Liver (tissue), 9 donors: ENCODE measurements around the gene SMARCC1. TPM values are rescaled to one million over a fixed set of nuclear protein-coding genes. Genes with fewer than 3 reads are reported as not detected.

Source experiments
- DNase-seq: peaks from one replicate; pipeline ENCODE4 v3.0.0-alpha.2; 2017; ENCODE audit warnings: low spot score
- H3K27ac ChIP-seq, 2 donors: one replicate each; pipeline ENCODE4 v1.7.0; 2013; ENCODE audit warnings: inconsistent platforms in 2 of 2, low read length in 2 of 2, control low read depth in 1 of 2, low read depth in 1 of 2, mild to moderate bottlenecking in 1 of 2
- H3K27me3 ChIP-seq, 4 donors: one replicate each; pipeline versions ENCODE4 v1.6.1 to v1.7.0; 2013; ENCODE audit warnings: low read length in 3 of 4, inconsistent platforms in 1 of 4, mild to moderate bottlenecking in 1 of 4, moderate library complexity in 1 of 4; ENCODE audit not compliant: control insufficient read depth in 4 of 4, insufficient read depth in 4 of 4
- H3K36me3 ChIP-seq, 4 donors: one replicate each; pipeline versions ENCODE4 v1.6.1 to v1.7.0; 2013; ENCODE audit warnings: low read length in 3 of 4, mild to moderate bottlenecking in 3 of 4, low read depth in 1 of 4, moderate library complexity in 1 of 4; ENCODE audit not compliant: control insufficient read depth in 4 of 4, insufficient read depth in 3 of 4
- H3K4me1 ChIP-seq, 4 donors: one replicate each; pipeline versions ENCODE4 v1.6.1 to v1.7.0; 2013; ENCODE audit warnings: low read length in 3 of 4, mild to moderate bottlenecking in 3 of 4, moderate library complexity in 1 of 4; ENCODE audit not compliant: control insufficient read depth in 4 of 4, insufficient read depth in 4 of 4
- H3K4me3 ChIP-seq, 3 donors: one replicate each; pipeline versions ENCODE4 v1.6.1 to v1.7.0; 2013; ENCODE audit warnings: low read length in 3 of 3, control low read depth in 1 of 3, low read depth in 1 of 3, mild to moderate bottlenecking in 1 of 3
- H3K9ac ChIP-seq, 2 donors: one replicate each; pipeline ENCODE4 v1.7.0; 2013; ENCODE audit warnings: low read length in 2 of 2, mild to moderate bottlenecking in 2 of 2, moderate library complexity in 2 of 2, control low read depth in 1 of 2, low read depth in 1 of 2
- H3K9me3 ChIP-seq, 4 donors: one replicate each; pipeline versions ENCODE4 v1.6.1 to v1.7.0; 2013; ENCODE audit warnings: low read length in 3 of 4; ENCODE audit not compliant: control insufficient read depth in 4 of 4
- CTCF ChIP-seq: fragments of 150-350 bp; IDR thresholded peaks from 2 replicates; pipeline ENCODE4 v1.5.1; 2017; ENCODE audit warnings: improper control_type of control experiment, low read depth, low read length; ENCODE audit not compliant: missing input control
- EGR1 ChIP-seq, 2 donors: IDR thresholded peaks; 2 replicates each; pipeline ENCODE4 v1.6.1; 2016 to 2018; ENCODE audit warnings: antibody characterized with exemption in 2 of 2, low read depth in 2 of 2
- FOXA1 ChIP-seq: IDR thresholded peaks from 2 replicates; pipeline ENCODE4 v1.6.1; 2016; ENCODE audit warnings: antibody characterized with exemption
- FOXA2 ChIP-seq: IDR thresholded peaks from 2 replicates; pipeline ENCODE4 v1.6.1; 2016; ENCODE audit warnings: antibody characterized with exemption
- GABPA ChIP-seq, 2 donors: IDR thresholded peaks in 1 of 2; conservative IDR thresholded peaks in 1 of 2; 2 replicates each; pipeline ENCODE4 v1.6.1; 2016; ENCODE audit warnings: antibody characterized with exemption in 2 of 2, mild to moderate bottlenecking in 1 of 2, moderate library complexity in 1 of 2
- HNF4A ChIP-seq, 2 donors: conservative IDR thresholded peaks; 2 replicates each; pipeline ENCODE4 v1.6.1; 2016; ENCODE audit warnings: antibody characterized with exemption in 2 of 2, mild to moderate bottlenecking in 2 of 2
- HNF4G ChIP-seq: IDR thresholded peaks from 2 replicates; pipeline ENCODE4 v1.6.1; 2016; ENCODE audit warnings: antibody characterized with exemption
- JUND ChIP-seq, 2 donors: IDR thresholded peaks; 2 replicates each; pipeline ENCODE4 v1.6.1; 2016; ENCODE audit warnings: antibody characterized with exemption in 2 of 2
- NR2F2 ChIP-seq: IDR thresholded peaks from 2 replicates; pipeline ENCODE4 v1.6.1; 2016; ENCODE audit warnings: antibody characterized with exemption
- RAD21 ChIP-seq, 2 donors: IDR thresholded peaks; 2 replicates each; pipeline ENCODE4 v1.6.1; 2016; ENCODE audit warnings: antibody characterized with exemption in 2 of 2, mild to moderate bottlenecking in 2 of 2
- REST ChIP-seq: IDR thresholded peaks from 2 replicates; pipeline ENCODE4 v1.6.1; 2016; ENCODE audit warnings: antibody characterized with exemption, mild to moderate bottlenecking
- RXRA ChIP-seq, 2 donors: IDR thresholded peaks; 2 replicates each; pipeline ENCODE4 v1.6.1; 2017 to 2018; ENCODE audit warnings: antibody characterized with exemption in 2 of 2, mild to moderate bottlenecking in 1 of 2
- SP1 ChIP-seq: IDR thresholded peaks from 2 replicates; pipeline ENCODE4 v1.6.1; 2018; ENCODE audit warnings: antibody characterized with exemption, mild to moderate bottlenecking
- TAF1 ChIP-seq: conservative IDR thresholded peaks from 2 replicates; pipeline ENCODE4 v1.6.1; 2016; ENCODE audit warnings: antibody characterized with exemption, mild to moderate bottlenecking
- YY1 ChIP-seq: IDR thresholded peaks from 2 replicates; pipeline ENCODE4 v1.6.1; 2016; ENCODE audit warnings: antibody characterized with exemption, mild to moderate bottlenecking
- ZBTB33 ChIP-seq: IDR thresholded peaks from 2 replicates; pipeline ENCODE4 v1.6.1; 2016; ENCODE audit warnings: antibody characterized with exemption
- WGBS: extraction: QIAGEN DNeasy Blood & Tissue Kit; methylation state at CpG from one replicate; pipeline ENCODE4 v1.1.7; 2013; 5-methylcytosine and 5-hydroxymethylcytosine counted together
- polyA plus RNA-seq, 2 donors: library from polyadenylated mRNA; stranded (reverse) in 1 of 2; unstranded in 1 of 2; fragments of 200-250 nt in 1 of 2; fragments of >200 nt in 1 of 2; fragmentation: Nextera tagmentation in 1 of 2; extraction: Ambion mirVana in 1 of 2; gene quantifications; one replicate each; pipeline versions ENCODE4 v1.2.1 to v1.2.3, GENCODE V29; 2013 to 2015
- total RNA-seq, 2 donors: library from RNA; depleted of rRNA; stranded (reverse); fragments of >200 nt; gene quantifications; one replicate each; pipeline ENCODE4 v1.2.3, GENCODE V29; 2014
- TF ChIP-seq, protein P1 (sequence below): IDR thresholded peaks from 2 replicates; pipeline ENCODE4 v1.6.1; 2016; ENCODE audit warnings: antibody characterized with exemption
- TF ChIP-seq, protein P2 (sequence below): IDR thresholded peaks from 2 replicates; pipeline ENCODE4 v1.6.1; 2016; ENCODE audit warnings: antibody characterized with exemption
- donor health status: healthy.
- donor health status: healthy.
- donor health status: healthy.
- donor health status: healthy.
- donor health status: healthy.

The SMARCC1 gene
- total and polyA plus RNA-seq, 4 donors = 6.6 to 19.8 (median 12.6) TPM

GRCh38 chr3:47824541-47825473, 43.1 kb upstream of the SMARCC1 start:
- peaks cover 5 to 23% (median 17%) of the 10 kb centered on the region in 4 donors for H3K36me3 ChIP-seq
- peak; percentile 74 for TF ChIP-seq YY1
- TF ChIP-seq CTCF = peak; percentile 79
- no peak for TF ChIP-seq NR2F2
- no peak for TF ChIP-seq HNF4A (conservative IDR thresholded peaks at IDR 0.05)
- TF ChIP-seq TAF1 = no peak
- TF ChIP-seq ZBTB33 = no peak
- TF ChIP-seq GABPA (IDR thresholded peaks at IDR 0.05 in 1 of 2, conservative IDR thresholded peaks at IDR 0.05 in 1 of 2) = no peak
- peak in 1 of 2 donors; percentile 52 for TF ChIP-seq RAD21 (IDR thresholded peaks at IDR 0.05)
- TF ChIP-seq SP1 = no peak
- TF ChIP-seq, protein P1, sequence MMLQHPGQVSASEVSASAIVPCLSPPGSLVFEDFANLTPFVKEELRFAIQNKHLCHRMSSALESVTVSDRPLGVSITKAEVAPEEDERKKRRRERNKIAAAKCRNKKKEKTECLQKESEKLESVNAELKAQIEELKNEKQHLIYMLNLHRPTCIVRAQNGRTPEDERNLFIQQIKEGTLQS = no peak
- no peak for TF ChIP-seq FOXA1
- TF ChIP-seq JUND (IDR thresholded peaks at IDR 0.05) = no peak
- TF ChIP-seq REST = no peak
- TF ChIP-seq, protein P2, sequence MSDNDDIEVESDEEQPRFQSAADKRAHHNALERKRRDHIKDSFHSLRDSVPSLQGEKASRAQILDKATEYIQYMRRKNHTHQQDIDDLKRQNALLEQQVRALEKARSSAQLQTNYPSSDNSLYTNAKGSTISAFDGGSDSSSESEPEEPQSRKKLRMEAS = no peak
- no peak for TF ChIP-seq FOXA2
- TF ChIP-seq HNF4G = no peak
- TF ChIP-seq EGR1 (IDR thresholded peaks at IDR 0.05; ENCODE audit: low read depth in 2 of 2) = no peak
- TF ChIP-seq RXRA (IDR thresholded peaks at IDR 0.05) = no peak
- 3% methylated on average over 77 of the region's 77 CpGs for WGBS

More at GRCh38 chr3:47824541-47825473, 43.1 kb upstream of the SMARCC1 start:
- peak overlapping the region; percentile 62 to 86 for H3K27ac ChIP-seq
- peak overlapping the region; percentile 98 to 99 (median 98) for H3K4me3 ChIP-seq
- H3K27me3 ChIP-seq = no peaks in the 10 kb centered on the region
- peak; percentile 81 for DNase-seq
- no peaks in the 10 kb centered on the region for H3K9me3 ChIP-seq
- H3K9ac ChIP-seq = peak overlapping the region; percentile 90 to 96
- H3K4me1 ChIP-seq = peaks cover 13 to 21% (median 17%) of the 10 kb centered on the region in 4 donors
